HepG2 (cell line): ENCODE measurements around the gene RRBP1. TPM values are rescaled to one million over a fixed set of nuclear protein-coding genes. Genes with fewer than 3 reads are reported as not detected.
A peak's percentile ranks its signal among the peaks of the same experiment; 100 is the strongest.

Experiments
- AGO1 ChIP-seq: fragments of 200-400 bp; formaldehyde crosslinking; IDR thresholded peaks from 2 replicates; pipeline ENCODE4 v1.6.1; 2017; ENCODE audit warnings: mild to moderate bottlenecking, low read depth, low read length, moderate library complexity; ENCODE audit not compliant: poor library complexity, severe bottlenecking
- CBX2 ChIP-seq, 2 experiments: fragments of 200-600 bp in 1 of 2; sonication (generic); formaldehyde crosslinking in 1 of 2; IDR thresholded peaks; 2 replicates each; pipeline versions ENCODE4 v1.7.0 to v1.8.1; 2018 to 2022; ENCODE audit warnings: low read depth in 2 of 2, low read length in 1 of 2, mild to moderate bottlenecking in 1 of 2, missing genetic modification reagents in 1 of 2
- CENPX ChIP-seq: sonication (generic); formaldehyde crosslinking; IDR thresholded peaks from 2 replicates; pipeline ENCODE4 v1.9.0; 2021; ENCODE audit warnings: mild to moderate bottlenecking, missing genetic modification reagents, moderate library complexity
- CREBL2 ChIP-seq: sonication (generic); formaldehyde crosslinking; IDR thresholded peaks from 2 replicates; pipeline ENCODE4 v1.8.1; 2023; ENCODE audit warnings: missing genetic modification reagents, mild to moderate bottlenecking, borderline replicate concordance
- DMAP1 ChIP-seq: IDR thresholded peaks from 2 replicates; pipeline ENCODE4 v1.6.1; 2016
- ELF3 ChIP-seq: IDR thresholded peaks from 2 replicates; pipeline ENCODE4 v1.6.1; 2016; ENCODE audit warnings: missing genetic modification reagents, missing compliant biosample characterization
- FOXJ3 ChIP-seq: sonication (generic); formaldehyde crosslinking; IDR thresholded peaks from 2 replicates; pipeline ENCODE4 v1.4.0; 2020; ENCODE audit warnings: missing genetic modification reagents, mild to moderate bottlenecking, borderline replicate concordance
- HNRNPLL ChIP-seq: fragments of 200-400 bp; formaldehyde crosslinking; IDR thresholded peaks from 2 replicates; pipeline ENCODE4 v1.6.1; 2017; ENCODE audit warnings: mild to moderate bottlenecking, low read depth, low read length; ENCODE audit not compliant: poor library complexity, severe bottlenecking
- KLF15 ChIP-seq: sonication (generic); formaldehyde crosslinking; IDR thresholded peaks from 2 replicates; pipeline ENCODE4 v1.8.1; 2023; ENCODE audit warnings: borderline replicate concordance, mild to moderate bottlenecking, inconsistent platforms, missing genetic modification reagents, mixed read lengths
- MED8 ChIP-seq: sonication (generic); formaldehyde crosslinking; IDR thresholded peaks from 2 replicates; pipeline ENCODE4 v1.8.1; 2023; ENCODE audit warnings: mild to moderate bottlenecking, missing genetic modification reagents; ENCODE audit not compliant: insufficient replicate concordance
- MYNN ChIP-seq: sonication (generic); formaldehyde crosslinking; IDR thresholded peaks from 2 replicates; pipeline ENCODE4 v1.4.0; 2020; ENCODE audit warnings: mild to moderate bottlenecking, low read depth, missing genetic modification reagents
- PAF1 ChIP-seq: IDR thresholded peaks from 2 replicates; pipeline ENCODE4 v1.6.1; 2016; ENCODE audit warnings: missing genetic modification reagents, missing compliant biosample characterization
- RNF2 ChIP-seq: fragments of 450-650 bp; conservative IDR thresholded peaks from 2 replicates; pipeline ENCODE4 v1.6.1; 2016; ENCODE audit warnings: low read depth
- SALL1 ChIP-seq: sonication (generic); formaldehyde crosslinking; IDR thresholded peaks from 2 replicates; pipeline ENCODE4 v1.8.0; 2022; ENCODE audit warnings: mild to moderate bottlenecking, missing genetic modification reagents
- SAP130 ChIP-seq: IDR thresholded peaks from 2 replicates; pipeline ENCODE4 v1.6.1; 2016; ENCODE audit warnings: low read depth
- SMAD1 ChIP-seq: sonication (generic); formaldehyde crosslinking; IDR thresholded peaks from 2 replicates; pipeline ENCODE4 v1.4.0; 2020; ENCODE audit warnings: missing genetic modification reagents, low read depth, mild to moderate bottlenecking, borderline replicate concordance
- SOX6 ChIP-seq, 2 experiments: fragments of 450-650 bp in 1 of 2; sonication (generic) in 1 of 2; formaldehyde crosslinking in 1 of 2; IDR thresholded peaks; 2 replicates each; pipeline versions ENCODE4 v1.4.0 to v1.6.1; 2017 to 2020; ENCODE audit warnings: antibody characterized with exemption in 1 of 2, mild to moderate bottlenecking in 1 of 2, missing genetic modification reagents in 1 of 2
- TBX2 ChIP-seq: sonication (generic); formaldehyde crosslinking; IDR thresholded peaks from 2 replicates; pipeline ENCODE4 v1.5.0; 2020; ENCODE audit warnings: missing genetic modification reagents, mild to moderate bottlenecking, borderline replicate concordance
- TOPORS ChIP-seq: sonication (generic); formaldehyde crosslinking; IDR thresholded peaks from 2 replicates; pipeline ENCODE4 v1.8.0; 2023; ENCODE audit warnings: mild to moderate bottlenecking, missing genetic modification reagents
- TRIM24 ChIP-seq: sonication (generic); formaldehyde crosslinking; IDR thresholded peaks from 2 replicates; pipeline ENCODE4 v1.8.0; 2022; ENCODE audit warnings: mild to moderate bottlenecking, missing genetic modification reagents
- ZNF292 ChIP-seq: sonication (generic); formaldehyde crosslinking; IDR thresholded peaks from 2 replicates; pipeline ENCODE4 v1.8.1; 2022; ENCODE audit warnings: mild to moderate bottlenecking, low read depth, missing genetic modification reagents, borderline replicate concordance
- ZNF407 ChIP-seq: sonication (generic); formaldehyde crosslinking; IDR thresholded peaks from one replicate; pipeline ENCODE4 v1.5.1; 2020; ENCODE audit warnings: mild to moderate bottlenecking, missing genetic modification reagents; ENCODE audit errors: not compliant biosample characterization
- polyA plus RNA-seq, 8 experiments: library from polyadenylated mRNA; depleted of rRNA in 3 of 8; stranded (reverse) in 7 of 8; unstranded in 1 of 8; fragments of >200 nt; fragmentation: Illumina TruSeq in 4 of 8; extraction: Trizol in 4 of 8; gene quantifications; 2 replicates each; pipeline versions ENCODE4 v1.2.1 to v1.2.3, GENCODE V29; 2011 to 2016; ENCODE audit warnings: low read depth in 4 of 8, missing spikeins in 1 of 8, mixed read lengths in 1 of 8; ENCODE audit not compliant: insufficient read depth in 1 of 8
- total RNA-seq, 5 experiments: library from RNA; depleted of rRNA; stranded (reverse); fragments of >200 nt; fragmentation: Illumina TruSeq; extraction: Trizol; gene quantifications; 2 replicates each; pipeline ENCODE4 v1.2.3, GENCODE V29; 2016; ENCODE audit warnings: low read depth in 1 of 5

The RRBP1 gene
- total and polyA plus RNA-seq, 2 of the 13 experiments (the other 11 are each of a cell fraction or from before 2014, with no cell fraction given): 150 to 222 TPM

- no peak for TF ChIP-seq TRIM24 (CRISPR knock-in tag)
- TF ChIP-seq FOXJ3 (CRISPR knock-in tag): no peak
- no peak for TF ChIP-seq TBX2 (CRISPR knock-in tag)
- TF ChIP-seq CENPX: no peak
- TF ChIP-seq SMAD1 (CRISPR knock-in tag): no peak
- peak; percentile 63; the same call in 1 of the 2 replicates for TF ChIP-seq RNF2
- peak; percentile 69 for TF ChIP-seq SAP130 (CRISPR knock-in tag)
- TF ChIP-seq TOPORS (CRISPR knock-in tag): no peak
- no peak for TF ChIP-seq ZNF407 (CRISPR knock-in tag)
- no peak for TF ChIP-seq PAF1 (CRISPR knock-in tag)
- no peak for TF ChIP-seq MYNN (CRISPR knock-in tag)
- no peak for TF ChIP-seq ZNF292
- no peak for TF ChIP-seq CBX2 (IDR thresholded peaks at IDR 0.05; ENCODE audit: low read depth, low read length)
- TF ChIP-seq CBX2 (CRISPR knock-in tag; IDR thresholded peaks at IDR 0.05; ENCODE audit: low read depth): no peak
- no peak for TF ChIP-seq AGO1
- TF ChIP-seq DMAP1 (CRISPR knock-in tag): 0 out of 2 replicates have a peak, but pooled peaks have one; percentile 26
- TF ChIP-seq CREBL2: no peak
- TF ChIP-seq SALL1 (CRISPR knock-in tag): no peak; the same call in none of the 2 replicates
- no peak for TF ChIP-seq SOX6 (IDR thresholded peaks at IDR 0.05)
- peak; percentile 34; the same call in 1 of the 2 replicates for TF ChIP-seq SOX6 (CRISPR knock-in tag; IDR thresholded peaks at IDR 0.05)
- TF ChIP-seq ELF3 (CRISPR knock-in tag): no peak
- TF ChIP-seq HNRNPLL: no peak
- TF ChIP-seq MED8 (CRISPR knock-in tag): peak; percentile 36
- no peak for TF ChIP-seq KLF15 (CRISPR knock-in tag)
These were observed 43.2 kb upstream of the RRBP1 start (continued) for GRCh38 chr20:17725094-17725835.
